Activated T-cell treated with anti-CD3 and anti-CD28 coated beads for 48 hours (primary cell): Measurements from ENCODE around the gene NCCRP1.

Experiments used
- DNase-seq: peaks from one replicate; pipeline ENCODE4 v3.0.0-alpha.2; 2020; ENCODE audit warnings: low read depth

The NCCRP1 gene

GRCh38 chr19:39180749-39181148, 16.0 kb upstream of the NCCRP1 start:
- no peak for DNase-seq

GRCh38 chr19:39181500-39182173, 15.1 kb upstream of the NCCRP1 start:
- DNase-seq, result no peak

DNA sequence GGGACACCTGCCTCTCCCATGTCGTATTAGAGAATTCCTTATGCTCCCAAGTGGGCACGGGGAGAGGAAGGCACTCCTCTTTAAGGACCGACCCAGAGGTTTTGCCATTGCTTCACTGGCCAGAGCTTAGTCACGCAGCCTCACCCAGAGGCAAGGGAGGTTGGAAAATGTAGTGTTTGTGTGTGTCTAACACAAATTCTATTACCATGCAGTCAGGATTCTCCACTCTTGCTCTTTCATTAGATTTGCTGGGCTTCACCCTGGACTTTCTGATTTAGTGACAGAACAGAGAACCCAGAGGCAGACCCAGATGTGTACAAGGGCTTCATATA, 14.6 kb upstream of the NCCRP1 start:
- no peak for DNase-seq

DNA sequence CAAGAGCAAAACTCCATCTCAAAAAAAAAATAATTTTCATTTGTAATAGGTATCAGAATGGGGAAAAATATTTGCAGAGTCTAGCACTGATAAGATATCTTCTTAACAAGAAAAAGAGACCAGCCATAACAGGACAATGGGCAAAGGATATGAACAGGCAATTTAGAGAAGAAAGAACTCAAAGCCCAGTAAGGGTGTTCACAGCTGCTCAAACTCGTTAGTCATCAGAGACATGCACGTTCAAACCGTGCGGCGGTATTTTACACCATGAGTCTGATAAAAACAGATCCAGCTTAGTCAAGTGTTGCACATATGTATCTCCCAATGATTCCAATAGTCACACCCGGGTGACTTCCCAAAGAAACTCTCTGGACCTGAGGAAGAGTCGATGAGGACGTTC, 13.7 kb upstream of the NCCRP1 start:
- DNase-seq, result no peak

- no peak for DNase-seq
Measured at GRCh38 chr19:39186391-39186790, 10.4 kb upstream of the NCCRP1 start.

- no peak for DNase-seq
Measured at GRCh38 chr19:39187552-39187943, 9.2 kb upstream of the NCCRP1 start.

DNA sequence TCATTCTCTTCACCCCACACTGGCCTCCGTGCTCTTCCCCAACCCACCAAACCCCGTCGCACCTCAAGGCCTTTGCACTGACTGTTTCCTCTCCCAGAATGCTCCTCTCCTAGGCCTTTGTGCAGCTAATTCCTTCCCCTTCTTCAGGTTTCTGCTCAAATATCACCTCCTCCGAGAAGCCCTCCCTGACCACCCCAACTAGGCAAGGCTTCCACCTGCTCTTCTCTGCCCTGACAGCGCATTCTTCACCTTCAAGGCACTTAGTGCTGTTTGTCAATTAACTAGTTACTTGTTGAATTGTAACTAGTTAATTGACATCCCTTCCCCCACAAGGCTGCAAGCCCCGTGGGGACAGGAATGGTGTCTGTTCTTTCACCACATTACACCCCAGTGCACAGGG, 7.8 kb upstream of the NCCRP1 start:
- DNase-seq, result no peak

GRCh38 chr19:39190768-39191167, 6.0 kb upstream of the NCCRP1 start:
- DNase-seq, result no peak

DNA sequence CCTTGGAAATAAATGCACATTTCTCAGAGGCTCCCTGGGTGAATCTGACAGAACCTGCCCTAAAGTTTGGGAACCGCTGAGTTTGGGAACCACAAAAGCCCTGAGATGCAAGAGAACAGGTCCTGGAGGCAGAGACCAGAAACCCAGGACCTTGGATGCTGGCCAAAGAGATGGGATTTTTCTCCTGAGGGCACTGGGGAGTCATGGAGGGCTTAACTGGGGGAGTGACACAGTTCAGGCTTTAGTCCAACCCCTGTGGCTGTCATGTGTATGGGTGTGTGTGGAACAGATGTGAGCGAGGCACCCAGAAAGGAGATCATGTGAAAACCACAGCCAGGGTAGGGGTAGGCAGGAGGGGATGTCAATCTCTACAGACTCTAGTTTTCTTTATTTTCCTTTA, 3.9 kb upstream of the NCCRP1 start:
- no peak for DNase-seq

DNA sequence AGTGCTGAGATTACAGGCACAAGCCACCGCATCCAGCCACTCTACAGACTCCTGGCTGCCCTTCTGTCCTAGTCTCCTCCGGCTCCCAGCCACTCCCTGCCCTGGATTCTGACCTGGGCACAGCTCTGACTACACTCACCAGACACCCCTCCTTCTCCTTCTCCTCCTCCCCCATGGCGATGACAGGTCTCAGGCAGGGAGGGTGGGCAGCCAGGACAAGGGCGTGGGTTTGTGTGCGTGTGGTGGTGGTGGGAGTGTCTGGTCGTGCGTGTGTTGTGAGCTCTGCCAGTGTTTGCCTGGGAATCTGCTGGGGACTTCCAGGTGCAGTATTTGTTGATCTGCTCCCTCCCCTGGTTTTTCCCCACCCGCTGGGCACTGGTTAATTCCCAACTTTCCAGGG, 3.0 kb upstream of the NCCRP1 start:
- no peak for DNase-seq

DNA sequence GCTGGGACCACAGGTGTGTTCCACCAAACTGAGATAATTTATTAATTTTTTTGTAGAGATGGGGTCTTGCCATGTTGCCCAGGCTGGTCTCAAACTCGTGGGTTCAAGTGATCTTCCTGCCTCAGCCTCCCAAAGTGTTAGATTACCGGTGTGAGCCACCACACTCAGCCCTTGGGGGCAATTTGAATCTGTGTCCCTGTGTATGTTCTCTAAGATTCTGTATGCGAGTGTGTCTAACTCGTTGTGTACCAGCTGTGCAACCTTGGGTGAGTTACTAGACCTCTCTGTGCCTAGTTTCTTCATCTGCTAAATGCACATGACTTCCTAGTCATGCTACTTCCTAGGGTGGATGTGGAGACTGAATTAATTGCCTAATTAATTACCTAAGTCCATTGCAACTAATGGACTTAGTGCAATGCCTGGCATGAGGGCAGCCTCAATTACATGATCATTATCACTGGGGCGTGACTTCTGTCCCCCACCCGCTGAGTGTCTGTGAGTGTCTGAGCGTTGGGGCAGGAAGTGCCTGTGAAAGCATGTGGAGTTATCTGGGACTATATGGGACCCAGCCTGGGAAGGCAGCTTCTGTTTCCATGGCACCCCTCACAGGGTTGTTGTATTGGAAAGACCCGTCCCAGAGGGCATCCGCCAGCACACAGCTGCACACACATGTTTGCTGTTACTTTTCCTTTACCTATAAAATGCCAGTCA, 1.8 kb upstream of the NCCRP1 start:
- DNase-seq, result no peak

DNA sequence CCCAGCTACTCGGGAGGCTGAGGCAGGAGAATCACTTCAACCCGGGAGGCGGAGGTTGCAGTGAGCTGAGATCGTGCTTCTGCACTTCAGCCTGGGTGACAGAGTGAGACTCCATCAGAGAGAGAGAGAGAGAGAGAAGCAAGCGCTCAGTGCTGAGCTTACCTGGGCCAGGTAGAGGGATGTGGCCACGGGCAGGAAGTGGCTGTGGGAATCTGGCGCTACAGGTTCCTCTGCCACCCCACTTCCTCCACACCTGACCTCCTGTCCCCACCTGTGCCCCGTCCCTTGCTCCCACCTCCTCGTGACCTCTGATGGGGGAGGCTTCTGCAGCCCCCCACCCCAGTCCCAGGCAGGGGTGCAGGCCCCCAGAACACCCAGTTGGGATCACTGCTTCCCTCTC, 1.0 kb upstream of the NCCRP1 start:
- no peak for DNase-seq

DNA sequence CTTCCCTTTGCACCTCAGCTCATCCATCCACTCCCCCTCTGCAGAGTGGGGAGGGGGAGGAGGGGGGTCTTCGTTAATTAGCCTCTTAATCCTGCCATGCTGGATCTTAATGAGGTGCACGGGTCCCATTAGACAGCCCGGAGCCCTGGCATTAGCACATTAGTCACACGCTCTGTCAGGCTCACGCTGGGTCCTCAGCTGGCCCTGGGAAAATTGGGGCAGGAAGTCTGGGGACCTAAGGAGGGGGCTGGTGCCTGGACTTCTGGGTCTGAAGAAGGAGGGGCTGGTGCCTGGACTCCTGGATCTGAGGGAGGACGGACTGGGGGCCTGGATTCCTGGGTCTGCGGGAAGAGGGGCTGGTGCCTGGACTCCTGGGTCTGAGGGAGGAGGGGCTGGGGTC, 444 bp upstream of the NCCRP1 start:
- DNase-seq, result no peak

DNA sequence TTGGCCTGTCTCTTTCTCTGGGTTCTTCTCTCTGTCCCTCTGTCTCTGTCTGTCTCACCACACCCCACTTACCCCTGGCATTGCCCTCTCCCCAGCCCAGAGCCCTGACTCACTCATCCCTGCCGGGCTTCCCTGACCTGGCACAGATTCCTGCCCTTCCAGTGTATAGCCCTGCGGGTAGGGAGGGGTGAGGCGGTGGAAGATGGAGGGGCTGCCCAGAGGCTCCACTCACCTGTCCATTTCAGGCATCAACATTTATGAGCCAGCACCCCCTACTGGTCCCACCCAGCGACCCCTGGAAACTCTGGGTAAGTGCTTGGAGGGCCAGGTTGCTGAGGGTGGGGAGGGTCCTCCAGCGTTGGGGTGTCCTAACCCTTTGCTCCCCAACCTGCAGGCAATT, 1.0 kb downstream of the NCCRP1 start:
- no peak for DNase-seq

GRCh38 chr19:39199025-39199424, 2.3 kb downstream of the NCCRP1 start:
- no peak for DNase-seq

DNA sequence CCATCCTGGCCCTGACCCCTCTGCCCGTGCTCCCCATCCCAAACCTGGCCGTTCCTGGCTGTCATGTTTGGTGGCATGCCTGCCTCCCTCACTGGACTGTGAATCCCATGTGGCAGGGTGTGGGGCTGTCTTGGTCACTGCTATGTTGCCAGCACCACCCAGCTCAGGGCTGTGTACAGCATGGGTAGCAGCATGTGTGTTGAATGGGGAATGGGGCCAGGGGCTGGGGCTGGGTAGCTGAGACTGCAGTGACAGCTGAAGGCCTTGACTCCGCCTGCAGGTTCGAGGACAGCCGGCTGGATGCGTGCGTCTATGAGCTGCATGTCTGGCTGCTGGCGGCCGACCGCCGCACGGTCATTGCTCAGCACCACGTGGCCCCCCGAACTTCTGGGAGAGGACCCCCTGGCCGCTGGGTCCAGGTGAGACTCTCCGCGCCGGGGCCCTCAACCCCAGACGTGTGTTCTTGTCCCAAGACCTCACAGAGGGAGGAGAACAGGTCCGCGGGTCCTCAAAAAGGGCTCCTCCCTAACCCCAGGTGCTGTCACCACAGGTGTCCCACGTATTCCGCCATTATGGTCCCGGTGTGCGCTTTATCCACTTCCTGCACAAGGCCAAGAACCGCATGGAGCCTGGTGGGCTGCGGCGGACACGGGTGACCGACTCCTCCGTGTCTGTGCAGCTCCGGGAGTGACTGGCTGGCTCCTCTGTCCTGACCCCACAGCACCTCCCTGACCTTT, 3.5 kb downstream of the NCCRP1 start:
- DNase-seq, result no peak

- no peak for DNase-seq
Measured at GRCh38 chr19:39200803-39201115, 4.0 kb downstream of the NCCRP1 start.

GRCh38 chr19:39202998-39203355, 6.2 kb downstream of the NCCRP1 start:
- no peak for DNase-seq

DNA sequence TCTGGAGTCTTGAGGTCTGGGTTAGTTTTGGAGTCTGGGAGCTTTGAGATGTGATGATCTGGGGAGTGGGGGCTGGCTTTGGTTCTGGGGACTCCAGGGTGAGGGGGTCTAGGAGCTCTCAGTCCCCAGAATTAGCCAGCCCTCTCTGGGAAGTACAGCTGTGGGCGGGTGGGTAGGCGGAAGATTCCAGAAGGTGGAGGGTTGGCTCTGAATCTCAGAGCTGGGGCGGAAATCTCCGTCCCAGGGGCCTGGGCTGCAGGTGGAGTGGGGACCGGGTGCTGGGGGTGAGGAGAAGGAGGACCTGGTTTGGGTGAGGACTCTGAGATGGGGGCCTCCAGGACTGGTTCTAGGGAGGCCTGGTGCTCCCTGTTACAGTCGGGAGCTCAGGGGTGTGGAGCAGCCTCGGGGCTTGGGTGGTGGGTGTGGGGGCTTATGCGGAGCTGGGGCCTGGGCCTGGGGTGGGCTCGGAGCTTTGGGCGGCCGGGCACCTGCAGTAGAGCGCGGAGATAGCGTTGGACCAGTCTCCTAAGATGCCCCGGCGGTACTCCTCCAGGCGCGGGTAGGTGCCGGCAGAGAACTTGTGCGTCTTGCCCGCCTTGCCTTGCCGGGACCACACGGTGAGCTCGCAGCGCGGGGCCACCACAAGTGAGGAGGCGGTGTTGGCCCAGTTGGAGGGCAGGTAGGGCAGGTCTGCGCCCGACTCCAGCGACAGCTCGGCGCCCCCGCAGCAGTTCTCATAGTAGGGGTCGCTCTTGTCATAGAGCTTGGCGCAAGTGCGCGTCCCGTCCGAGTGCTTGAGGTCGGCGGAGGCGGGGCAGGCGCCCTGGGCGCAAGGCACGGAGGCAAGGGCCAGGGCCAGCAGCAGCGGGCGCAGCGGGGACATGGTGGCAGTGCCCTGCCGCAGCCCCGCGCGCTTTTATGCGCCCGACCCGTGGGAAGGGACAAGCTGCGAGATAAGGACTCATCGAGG, 6.9 kb downstream of the NCCRP1 start, which contains the start of gene SYCN:
TSS of gene SYCN (minus strand) at position 892 of the 970 bp plus-strand sequence. CDS start at position 883, 9 bp downstream.
- DNase-seq, result no peak

GRCh38 chr19:39205449-39205764, 8.6 kb downstream of the NCCRP1 start:
- no peak for DNase-seq

DNA sequence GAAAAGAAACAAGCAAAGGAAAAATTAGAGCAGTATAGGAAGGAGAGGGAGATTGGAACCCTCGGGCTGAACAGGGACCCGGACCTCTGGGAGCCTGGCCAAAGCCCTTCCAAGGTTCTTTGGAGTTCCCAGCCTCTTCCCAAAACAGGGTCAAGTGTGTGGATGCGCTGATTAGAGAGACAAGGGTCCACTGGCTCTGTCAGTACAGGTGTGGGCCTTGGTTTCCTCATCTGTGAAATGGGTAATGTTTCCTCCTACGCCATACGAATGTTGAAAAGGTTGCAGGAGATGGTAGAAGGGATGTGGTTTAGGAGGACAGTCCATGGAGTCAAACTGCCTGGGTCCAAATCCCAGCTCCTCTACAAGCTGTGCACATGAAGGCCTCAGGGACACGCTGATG, 9.4 kb downstream of the NCCRP1 start:
- DNase-seq, result no peak

- no peak for DNase-seq
Measured at GRCh38 chr19:39207293-39207836, 10.6 kb downstream of the NCCRP1 start.
